Kidney (tissue), 14 donors: ENCODE data around the gene RNF41. TPM values are rescaled to one million over a fixed set of nuclear protein-coding genes. Genes with fewer than 3 reads are reported as not detected.

Source experiments
- DNase-seq, 5 donors: peaks; one replicate each; pipeline ENCODE4 v3.0.0-alpha.2; 2013 to 2020
- FAIRE-seq: peaks from 2 replicates; lab custom pipeline; 2012; peaks lifted over from hg19 to GRCh38; lab: Jason Lieb, UNC
- H3K27ac ChIP-seq, 2 donors: one replicate each; pipeline ENCODE4 v1.7.0; 2013; ENCODE audit warnings: low read depth in 2 of 2, low read length in 2 of 2, inconsistent platforms in 1 of 2
- H3K27me3 ChIP-seq: one replicate; pipeline ENCODE4 v1.7.1; 2013; ENCODE audit warnings: low read length, inconsistent platforms; ENCODE audit not compliant: control insufficient read depth, insufficient read depth
- H3K36me3 ChIP-seq, 3 donors: one replicate each; pipeline versions ENCODE4 v1.7.0 to v1.7.1; 2013; ENCODE audit warnings: low read length in 3 of 3, control low read depth in 1 of 3, inconsistent platforms in 1 of 3; ENCODE audit not compliant: insufficient read depth in 3 of 3, control insufficient read depth in 2 of 3
- H3K4me1 ChIP-seq, 3 donors: one replicate each; pipeline versions ENCODE4 v1.7.0 to v1.7.1; 2013; ENCODE audit warnings: low read length in 3 of 3, inconsistent platforms in 1 of 3, low read depth in 1 of 3; ENCODE audit not compliant: control insufficient read depth in 2 of 3, insufficient read depth in 2 of 3
- H3K4me3 ChIP-seq, 3 donors: one replicate each; pipeline versions ENCODE4 v1.7.0 to v1.8.1; 2013; ENCODE audit warnings: low read length in 3 of 3, control low read depth in 1 of 3, inconsistent platforms in 1 of 3
- H3K9ac ChIP-seq, 3 donors: one replicate each; pipeline versions ENCODE4 v1.7.0 to v1.7.1; 2013; ENCODE audit warnings: low read length in 3 of 3, control low read depth in 1 of 3, inconsistent platforms in 1 of 3
- H3K9me3 ChIP-seq, 3 donors: one replicate each; pipeline versions ENCODE4 v1.7.0 to v1.7.1; 2013; ENCODE audit warnings: low read length in 3 of 3, control low read depth in 1 of 3, inconsistent platforms in 1 of 3; ENCODE audit not compliant: control insufficient read depth in 2 of 3, insufficient read depth in 1 of 3
- CTCF ChIP-seq: IDR thresholded peaks from 3 replicates; pipeline ENCODE4 v1.5.1; 2012; ENCODE audit warnings: mild to moderate bottlenecking, moderate library complexity, borderline replicate concordance; ENCODE audit not compliant: insufficient read depth; ENCODE audit errors: extremely low read depth
- intact Hi-C: fragments of 100-400 bp; cut with DNase I; formaldehyde crosslinking; loops from one replicate; pipeline ENCODE4 v1.11.1; 2022
- polyA plus RNA-seq: library from polyadenylated mRNA; stranded (reverse); fragments of 350-450 nt; fragmentation: Illumina TruSeq; extraction: RNeasy Lipid Tissue Mini Kit (QIAGEN cat#74804); gene quantifications from one replicate; pipeline ENCODE4 v1.2.3, GENCODE V29; 2014; ENCODE audit warnings: low read depth, low replicate concordance; ENCODE audit not compliant: insufficient read depth
- total RNA-seq: library from RNA; stranded (reverse); fragmentation: NEBNext Ultra II Directional; extraction: Animal tissue kit (Norgen Biotek cat#: 25700); gene quantifications from one replicate; pipeline ENCODE4 v1.2.1, GENCODE V29; 2021
- donor health status: control.
- donor health status: control.
- donor health status: control.
- donor health status: control.
- donor health status: control.
- donor health status: DM: yes; HTN: yes; CAD: no.
- donor health status: Normal renal cell carcinoma (clear cell type).

RNF41 gene
- total and polyA plus RNA-seq, 2 donors from 2014 or later, result 17.6 to 45.5 TPM

GRCh38 chr12:56236985-56237384 is 15.3 kb upstream of the RNF41 start:
- no peak for FAIRE-seq
- no peaks in the 10 kb centered on the region for H3K4me1 ChIP-seq

DNA sequence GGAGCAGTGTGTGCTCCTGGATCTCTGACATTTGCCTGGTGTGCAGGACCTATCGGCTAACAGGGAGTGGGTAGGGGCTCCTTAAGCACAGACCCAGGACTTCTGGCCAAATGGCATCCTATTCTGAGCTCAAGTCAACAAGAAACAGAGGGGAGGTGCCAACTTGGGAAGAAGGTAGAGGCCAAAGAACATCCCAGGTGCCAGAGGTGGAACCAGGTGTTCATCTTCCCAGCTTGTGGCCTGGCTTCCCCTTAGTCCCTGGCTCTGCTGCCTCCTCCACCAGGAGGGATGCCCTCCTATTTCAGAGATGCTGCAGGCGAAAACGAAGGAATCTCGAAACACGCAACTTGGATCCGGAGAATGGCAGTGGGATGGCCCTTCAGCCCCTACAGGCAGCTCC is 14.4 kb upstream of the RNF41 start:
- no peak for TF ChIP-seq CTCF

More at GRCh38 chr12:56236985-56237384, 15.3 kb upstream of the RNF41 start:
- no peak for DNase-seq
- Histone ChIP-seq H3K36me3 (peaks cover 0 to 9% (median 5%) of the 10 kb centered on the region in 3 donors), H3K9me3 (no peaks in the 10 kb centered on the region), H3K9ac (no peak overlapping the region), H3K27me3 (no peaks in the 10 kb centered on the region), H3K4me3 (no peak overlapping the region), H3K27ac (no peak overlapping the region)
- no peak for TF ChIP-seq CTCF
- intact Hi-C loops, result no loop called here

GRCh38 chr12:56234746-56235436 is 13.2 kb upstream of the RNF41 start:
- no peak for TF ChIP-seq CTCF
- no peak overlapping the region for H3K27ac ChIP-seq
- H3K27me3 ChIP-seq, result no peaks in the 10 kb centered on the region
- H3K9ac ChIP-seq, result no peak overlapping the region
- no peak for FAIRE-seq
- H3K4me3 ChIP-seq, result no peak overlapping the region
- peaks cover 0 to 4% (median 0%) of the 10 kb centered on the region in 3 donors for H3K4me1 ChIP-seq
- peaks cover 0 to 5% (median under 1%) of the 10 kb centered on the region in 3 donors for H3K36me3 ChIP-seq
- no peak for DNase-seq
- H3K9me3 ChIP-seq, result no peaks in the 10 kb centered on the region
- intact Hi-C loops, result no loop called here

More for the DNA sequence above, 14.4 kb upstream of the RNF41 start:
- FAIRE-seq, result no peak
- Histone ChIP-seq H3K4me3 (no peak overlapping the region), H3K27me3 (no peaks in the 10 kb centered on the region), H3K36me3 (peaks cover 0 to 5% (median 4%) of the 10 kb centered on the region in 3 donors), H3K9ac (no peak overlapping the region), H3K4me1 (no peaks in the 10 kb centered on the region), H3K9me3 (no peaks in the 10 kb centered on the region), H3K27ac (no peak overlapping the region)
- intact Hi-C loops, result no loop called here
- DNase-seq, result no peak
